ENCODE measurements around the gene EML1.
"Not testable (repeated sequence)": the region's sequence is repeated elsewhere in the genome, so short reads cannot be mapped to it uniquely, and the experiment has no call there.

Gene EML1

DNA sequence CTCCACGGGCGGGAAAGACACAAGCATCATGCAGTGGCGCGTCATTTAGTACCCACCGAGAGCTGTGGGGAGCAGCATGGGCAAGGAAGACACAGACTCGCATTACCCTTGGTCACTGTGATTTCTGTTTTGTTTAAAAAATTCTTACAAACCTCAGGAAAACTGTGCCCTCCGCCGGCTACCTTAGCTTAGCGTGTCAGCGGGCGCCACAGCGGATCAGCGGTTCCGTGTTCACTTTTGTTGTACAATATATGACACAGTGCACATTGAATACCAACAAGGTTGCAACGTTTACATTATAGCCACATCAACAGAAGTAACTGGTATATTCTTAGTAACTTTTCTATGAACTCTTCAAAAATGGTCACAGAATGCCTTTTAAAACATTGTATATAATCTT is 146.9 kb downstream of the EML1 start:
- DNase-seq = no peak

DNA sequence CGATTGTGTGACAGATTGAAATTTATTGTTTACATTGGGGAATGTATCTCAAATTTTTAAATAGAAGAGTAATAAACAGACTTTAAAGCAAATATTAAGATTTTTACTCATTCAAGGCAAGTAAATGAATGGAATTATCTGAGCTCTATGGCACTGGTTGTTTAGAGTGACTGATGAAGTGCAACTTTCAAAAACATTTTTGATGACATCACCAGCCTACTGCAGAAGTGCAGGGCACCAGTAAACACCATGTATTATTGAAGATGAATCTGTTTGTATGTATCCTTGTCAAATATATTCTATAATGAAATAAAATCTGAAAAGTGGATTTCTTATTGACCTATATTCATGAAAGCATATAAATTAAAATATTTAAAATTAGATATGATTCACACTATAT is 148.0 kb downstream of the EML1 start:
- no peak for DNase-seq

DNA sequence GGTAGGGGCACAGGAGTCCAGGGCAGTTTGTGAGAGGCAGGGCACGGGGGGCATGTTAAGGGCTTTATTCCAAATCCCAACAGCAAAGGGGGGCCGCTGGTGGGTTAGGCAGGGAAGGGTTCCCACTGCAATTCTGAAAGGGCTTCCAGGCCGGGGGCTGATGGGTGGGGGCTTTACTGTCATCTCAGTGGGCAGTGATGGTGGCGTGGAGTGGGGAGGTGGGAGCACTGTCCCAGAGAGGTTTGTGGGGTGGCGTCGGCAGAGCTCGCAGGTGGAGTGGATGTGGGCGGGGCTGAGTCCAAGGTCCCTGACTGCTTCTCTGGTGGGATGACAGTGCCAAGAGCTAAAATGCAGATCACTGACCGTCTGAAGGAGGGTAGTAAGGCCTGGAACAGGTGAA is 150.4 kb downstream of the EML1 start:
- no peak for DNase-seq

DNA sequence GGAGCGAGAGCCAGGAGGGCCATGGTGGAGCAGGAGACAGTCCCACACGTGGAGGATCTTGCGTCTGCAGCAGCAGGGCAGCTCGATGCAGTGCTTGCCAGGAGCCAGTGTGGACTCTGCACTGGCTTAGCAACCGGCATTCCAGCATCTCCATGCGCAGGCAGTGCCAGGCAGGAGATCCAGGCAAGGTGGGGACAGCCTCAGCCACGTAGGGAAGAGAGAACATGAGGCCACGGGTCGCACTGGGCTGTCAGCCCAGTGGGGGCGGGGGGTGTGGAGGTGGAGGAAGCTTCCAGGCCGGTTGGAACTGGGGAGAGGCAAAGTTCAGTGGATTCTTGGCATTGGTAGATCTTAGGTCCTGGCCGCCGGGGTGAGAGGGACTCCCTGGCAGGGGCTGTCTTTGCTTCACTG is 151.0 kb downstream of the EML1 start:
- DNase-seq = no peak

DNA sequence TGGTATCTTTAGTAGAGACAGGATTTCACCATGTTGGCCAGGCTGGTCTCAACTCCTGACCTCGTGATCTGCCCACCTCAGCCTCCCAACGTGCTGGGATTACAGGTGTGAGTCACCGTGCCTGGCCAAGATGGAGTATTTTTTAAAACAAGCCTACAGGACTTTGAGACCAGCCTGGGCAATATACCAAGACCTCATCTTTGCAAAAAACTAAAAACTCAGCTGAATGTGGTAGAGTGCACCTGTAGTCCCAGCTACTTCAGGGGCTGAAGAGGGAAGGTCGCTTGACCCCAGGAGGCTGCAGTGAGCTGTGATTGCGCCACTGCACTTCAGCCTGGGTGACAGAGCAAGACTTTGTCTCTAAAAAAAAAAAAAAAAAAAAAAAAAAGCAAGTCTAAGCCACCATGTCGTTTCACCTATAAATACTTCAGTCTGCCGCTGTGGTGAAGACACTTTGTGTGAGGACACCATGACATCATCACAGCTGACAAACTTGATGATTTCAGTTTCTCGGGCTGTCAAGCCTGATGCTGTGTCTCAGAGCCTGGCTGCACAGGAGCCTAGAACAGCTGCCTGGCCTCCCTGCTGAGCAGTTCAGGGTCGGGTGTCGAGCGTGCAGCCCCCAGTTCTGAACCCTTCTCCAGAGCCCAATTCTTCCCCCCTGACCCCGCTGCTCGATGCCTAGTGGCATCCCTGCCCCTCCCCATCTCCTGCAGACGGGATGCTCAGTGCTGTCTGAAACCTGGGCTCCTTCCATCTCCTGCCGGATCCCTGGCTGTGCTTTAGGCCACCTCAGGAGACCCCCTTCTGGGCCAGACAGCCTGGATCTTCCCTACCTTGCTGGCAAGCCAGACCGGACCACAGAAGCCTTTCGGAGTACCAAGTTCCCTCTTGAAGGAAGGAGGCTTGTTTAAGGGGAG is 152.8 kb downstream of the EML1 start:
- no peak for DNase-seq

DNA sequence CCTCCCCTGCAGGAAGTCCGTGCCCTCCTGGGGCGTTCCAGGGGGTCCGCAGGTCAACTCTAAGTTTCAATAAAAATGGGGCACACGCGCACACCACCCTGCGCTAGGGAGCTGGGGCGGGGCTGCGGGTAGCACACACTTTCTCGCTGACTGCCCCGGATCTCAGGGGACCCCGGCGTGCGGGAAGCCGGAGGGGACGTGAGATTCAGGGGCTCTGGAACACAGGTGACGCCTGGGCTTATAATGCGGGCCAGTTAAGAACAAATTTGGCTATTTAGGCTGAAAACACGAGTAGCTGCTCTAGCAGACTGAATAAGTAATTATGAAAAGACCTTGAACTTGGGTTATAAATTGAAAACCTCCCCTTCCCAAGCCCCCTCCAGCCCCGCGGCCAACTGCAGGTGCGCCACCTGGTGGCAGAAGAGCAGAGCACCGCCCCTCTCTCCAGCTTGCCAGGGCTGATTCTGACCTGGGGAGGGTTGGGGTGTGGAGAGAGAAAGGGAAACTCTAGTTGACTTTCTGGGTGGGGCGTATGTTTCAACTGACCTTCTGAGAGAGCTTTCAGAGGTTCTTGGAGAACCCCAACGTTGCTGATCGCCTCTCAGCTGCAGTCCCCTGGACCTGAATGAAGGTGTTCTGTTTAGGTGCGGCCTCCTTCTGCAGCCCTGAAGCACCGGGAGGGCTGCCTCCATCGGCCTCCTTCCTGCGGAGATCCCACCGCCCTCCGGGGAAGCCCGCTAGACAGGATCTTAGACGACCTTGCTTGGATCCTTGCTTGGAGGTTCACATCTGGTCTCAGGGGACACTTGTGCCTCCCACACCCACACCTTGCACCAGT is 153.7 kb downstream of the EML1 start:
- DNase-seq = peak; percentile 8 to 42 (median 27)

DNA sequence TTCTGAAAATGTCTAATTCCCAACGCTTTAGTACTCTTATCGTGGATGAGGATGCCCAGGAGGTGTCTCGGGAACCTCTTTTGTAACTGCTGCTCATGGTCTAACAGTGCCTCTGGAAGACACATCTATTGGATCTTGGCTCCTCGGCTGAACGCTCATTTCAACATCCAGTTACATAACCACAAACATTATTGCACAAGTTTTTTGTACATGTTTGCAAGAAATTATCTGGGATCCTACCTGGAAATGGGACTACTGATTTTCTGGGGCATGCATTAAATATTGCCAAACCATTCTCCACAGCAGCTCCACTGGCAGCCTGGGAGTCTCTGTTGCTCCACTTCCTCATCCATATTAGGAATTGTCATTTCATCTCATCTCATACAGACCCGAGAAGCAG is 154.5 kb downstream of the EML1 start:
- DNase-seq = no peak

DNA sequence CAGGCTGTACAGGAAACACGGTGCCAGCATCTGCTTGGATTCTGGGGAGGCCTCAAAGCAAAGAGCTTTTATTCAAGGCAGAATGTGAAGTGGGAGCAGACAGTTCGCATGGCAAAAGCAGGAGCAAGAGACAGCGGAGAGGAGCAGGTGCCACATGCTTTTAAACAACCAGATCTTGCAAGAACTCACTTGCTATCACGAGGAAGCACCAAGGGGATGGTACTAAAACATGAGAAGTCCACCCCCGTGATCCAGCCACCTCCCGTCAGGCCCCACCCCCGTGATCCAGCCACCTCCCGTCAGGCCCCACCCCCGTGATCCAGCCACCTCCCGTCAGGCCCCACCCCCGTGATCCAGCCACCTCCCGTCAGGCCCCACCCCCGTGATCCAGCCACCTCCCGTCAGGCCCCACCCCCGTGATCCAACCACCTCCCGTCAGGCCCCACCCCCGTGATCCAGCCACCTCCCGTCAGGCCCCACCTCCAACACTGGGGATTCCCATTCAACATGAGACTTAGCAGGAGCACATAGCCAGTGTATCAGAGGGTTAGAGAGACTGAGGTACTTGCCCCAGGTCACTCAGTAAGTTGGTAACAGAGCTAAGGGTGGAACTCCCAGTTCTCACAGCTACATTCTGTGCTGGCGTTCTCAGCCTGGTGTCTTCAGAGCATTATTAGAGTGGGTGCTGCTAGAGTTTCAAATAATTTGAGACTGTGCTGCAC is 156.0 kb downstream of the EML1 start:
- not testable (repeated sequence) for DNase-seq

DNA sequence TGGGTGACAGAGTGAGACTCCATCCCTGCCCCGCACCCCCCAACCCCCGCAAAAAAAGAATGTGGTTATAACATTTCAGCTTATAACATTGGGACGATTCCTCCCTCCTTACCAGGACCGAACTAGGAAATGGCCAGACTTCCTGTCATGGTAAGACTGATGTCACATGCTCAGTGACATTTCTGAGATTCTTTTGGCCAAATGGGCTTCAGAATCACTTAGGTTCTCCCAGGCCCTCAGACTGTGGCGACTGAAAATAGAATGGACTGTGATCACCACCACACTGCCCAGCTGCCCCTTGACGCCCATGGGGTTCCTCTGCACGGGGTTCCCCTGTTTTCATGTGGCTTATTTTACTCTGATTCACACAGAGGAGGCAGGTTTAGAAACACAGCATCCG is 157.0 kb downstream of the EML1 start:
- DNase-seq = no peak

DNA sequence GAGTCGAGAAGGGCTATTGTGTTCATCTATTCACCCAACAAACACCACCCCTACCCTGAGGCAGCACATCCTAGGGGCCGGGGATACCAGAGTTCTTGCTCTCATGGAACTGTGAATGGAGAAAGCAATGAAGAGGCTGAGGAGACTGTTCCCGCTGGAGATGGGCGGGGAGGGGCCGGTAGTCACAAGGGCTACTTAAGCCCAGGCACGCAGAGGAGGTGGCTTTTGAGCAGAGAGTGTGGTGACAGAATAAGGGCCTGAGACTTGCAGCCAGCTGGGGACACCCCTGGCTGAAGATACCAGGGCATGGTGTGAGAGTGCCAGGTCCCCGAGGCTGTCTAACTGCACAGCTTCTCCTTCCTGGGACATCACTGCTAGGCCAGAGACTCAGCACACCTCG is 157.9 kb downstream of the EML1 start:
- no peak for DNase-seq

DNA sequence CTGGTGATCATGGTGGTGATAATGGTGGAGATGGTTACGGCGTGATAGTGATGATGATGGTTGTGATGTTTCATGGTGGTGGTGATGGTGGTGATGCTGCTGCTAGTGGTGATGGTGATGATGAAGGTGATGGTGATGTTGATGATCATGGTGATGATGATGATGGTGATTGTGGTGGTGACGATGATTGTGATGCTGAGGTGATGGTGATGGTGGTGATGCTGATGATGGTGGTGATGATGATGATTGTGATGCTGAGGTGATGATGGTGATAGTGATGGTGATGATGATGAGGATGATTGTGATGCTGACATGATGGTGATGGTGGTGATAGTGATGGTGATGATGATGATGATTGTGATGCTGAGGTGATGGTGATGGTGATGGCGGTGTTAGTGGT is 158.8 kb downstream of the EML1 start:
- no peak for DNase-seq

DNA sequence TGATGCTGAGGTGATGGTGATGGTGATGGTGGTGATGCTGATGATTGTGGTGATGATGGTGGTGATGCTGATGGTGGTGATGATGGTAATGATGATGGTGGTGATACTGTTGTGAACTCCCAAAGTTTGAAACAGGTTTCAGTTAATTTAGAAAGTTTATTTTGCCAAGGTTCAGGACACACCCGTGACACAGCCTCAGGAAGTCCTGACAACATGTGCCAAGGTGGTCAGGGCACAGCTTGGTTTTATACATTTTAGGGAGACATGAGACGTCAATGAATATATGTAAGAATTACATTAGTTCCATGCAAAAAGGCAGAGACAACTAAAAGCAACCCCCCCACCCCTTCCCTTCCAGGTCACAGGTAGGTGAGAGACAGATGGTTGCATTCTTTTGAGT is 159.2 kb downstream of the EML1 start:
- DNase-seq = no peak

DNA sequence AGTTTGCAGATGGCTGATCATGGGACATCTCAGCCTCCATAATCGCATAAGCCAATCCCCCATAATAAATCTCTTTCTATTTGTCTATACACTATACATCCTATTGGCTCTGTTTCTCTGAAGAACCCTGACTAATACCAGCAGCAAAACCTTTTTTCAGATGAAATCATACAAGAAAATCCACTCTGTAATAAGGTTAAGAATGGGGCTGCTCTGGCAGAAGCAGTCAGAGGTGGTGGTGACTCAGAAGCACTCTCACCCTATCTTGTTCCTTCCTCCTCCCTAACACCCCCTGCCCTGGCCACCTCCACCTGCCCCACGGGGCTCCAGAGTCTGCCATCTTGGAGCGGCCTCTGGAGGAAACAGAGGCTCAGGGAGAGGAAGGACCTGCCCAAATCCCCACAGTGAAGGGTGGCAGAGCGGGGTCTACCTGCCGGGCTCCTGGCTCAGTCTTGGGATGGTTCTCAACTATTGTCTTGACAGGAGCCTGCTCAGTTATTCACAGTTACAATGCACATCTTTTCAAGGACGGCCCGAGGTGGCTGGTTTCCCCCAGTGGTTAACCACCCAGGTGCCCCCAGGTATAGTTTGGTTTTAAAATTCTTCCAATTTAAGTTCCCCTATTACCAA is 162.7 kb downstream of the EML1 start:
- no peak for DNase-seq

DNA sequence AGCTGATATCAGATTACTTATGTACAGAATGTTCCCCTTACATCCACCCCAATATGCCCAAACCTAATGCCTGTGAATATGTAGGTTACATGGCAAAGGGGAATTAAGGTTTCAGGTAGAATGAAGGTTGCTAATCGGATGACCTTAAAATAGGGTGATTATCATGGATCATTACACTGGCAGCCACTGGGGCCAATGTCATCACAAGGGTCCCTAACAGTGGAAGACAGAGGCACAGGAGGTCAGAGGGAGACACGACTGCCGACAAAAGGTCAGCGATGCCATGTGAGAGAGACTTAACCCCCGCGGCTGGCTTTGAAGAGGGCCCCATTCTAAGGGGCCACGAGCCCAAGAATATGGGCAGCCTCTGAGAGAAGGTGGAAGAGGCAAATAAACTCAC is 165.2 kb downstream of the EML1 start:
- DNase-seq = no peak

DNA sequence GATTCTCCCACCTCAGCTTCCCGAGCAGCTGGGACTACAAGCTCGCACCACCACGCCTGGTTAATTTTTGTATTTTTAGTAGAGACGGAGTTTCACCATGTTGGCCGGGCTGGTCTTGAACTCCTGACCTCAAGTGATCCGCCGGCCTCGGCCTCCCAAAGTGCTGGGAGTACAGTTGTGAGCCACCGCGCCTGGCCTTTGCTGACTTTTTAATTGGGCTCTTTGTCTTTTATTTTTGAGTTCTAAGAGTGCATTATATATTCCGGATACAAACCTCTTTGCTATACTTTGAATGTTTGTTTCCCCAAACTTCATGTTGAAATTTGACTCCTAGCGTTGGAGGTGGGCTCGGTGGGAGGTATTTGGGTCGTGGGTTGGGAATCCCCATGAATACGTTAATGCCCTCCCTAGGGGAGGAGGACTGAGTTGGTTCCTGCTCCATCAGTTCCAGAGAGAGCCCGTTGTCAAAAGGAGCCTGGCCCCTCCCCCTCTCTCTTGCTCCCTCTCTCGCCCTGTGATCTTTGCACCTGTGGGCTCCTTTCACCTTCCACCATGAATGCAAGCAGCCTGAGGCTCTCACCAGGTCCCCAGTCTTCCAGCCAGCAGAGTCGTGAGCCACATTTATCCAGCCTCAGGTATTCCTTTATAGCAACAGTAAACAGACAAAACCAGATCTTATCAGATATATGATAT is 168.8 kb downstream of the EML1 start:
- no peak for DNase-seq

DNA sequence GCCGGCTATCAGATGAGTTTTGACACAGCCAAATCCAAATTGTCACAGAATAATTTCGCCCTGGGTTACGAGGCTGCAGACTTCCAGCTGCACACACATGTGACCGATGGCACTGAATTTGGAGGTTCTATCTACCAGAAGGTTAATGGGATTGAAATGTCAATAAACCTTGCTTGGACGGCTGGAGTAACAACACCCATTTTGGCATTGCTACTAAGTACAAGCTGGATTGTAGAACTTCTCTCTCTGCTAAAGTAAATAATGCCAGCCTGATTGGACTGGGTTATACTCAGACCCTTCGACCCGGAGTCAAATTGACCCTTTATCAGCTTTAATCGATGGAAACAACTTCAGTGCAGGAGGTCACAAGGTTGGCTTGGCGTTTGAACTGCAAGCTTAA is 171.8 kb downstream of the EML1 start:
- DNase-seq = no peak

DNA sequence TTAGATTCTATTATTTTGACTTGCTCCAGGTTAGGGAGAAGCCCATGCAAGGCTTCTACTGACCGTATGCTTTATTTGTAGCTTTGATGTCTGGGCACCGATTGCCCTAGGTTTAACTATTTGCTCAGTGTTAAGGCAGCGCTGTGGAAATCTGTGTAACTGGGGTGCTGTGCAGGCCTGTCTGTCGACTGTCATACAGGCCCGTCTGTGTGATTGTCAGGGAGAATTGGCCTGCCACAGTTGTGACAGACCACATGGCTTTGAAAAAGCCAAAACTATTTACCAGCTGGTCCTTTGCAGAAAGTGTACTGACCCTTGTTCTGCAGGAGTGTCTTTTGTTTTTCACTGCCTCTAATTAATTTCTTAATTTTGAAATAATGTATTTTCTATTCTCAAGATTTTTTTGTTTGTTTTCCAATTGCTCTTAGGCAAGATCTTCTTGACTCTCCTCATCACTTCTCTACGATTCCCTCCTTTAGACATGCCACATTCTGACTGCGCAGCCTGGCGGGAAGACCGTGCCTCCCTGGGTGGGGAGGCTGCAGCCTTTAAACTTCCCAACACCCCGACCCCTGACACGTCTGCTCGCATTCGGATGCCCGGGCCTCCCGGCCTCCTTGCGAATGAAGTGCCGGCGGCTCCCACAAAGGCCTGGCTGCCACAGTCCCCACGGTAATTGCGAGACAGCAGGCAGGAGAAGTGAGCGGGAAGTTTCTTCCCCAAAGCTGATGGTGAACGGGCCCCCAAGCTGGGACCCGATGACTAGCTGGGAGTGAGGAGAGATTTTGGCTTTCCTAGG is 173.0 kb downstream of the EML1 start:
- no peak for DNase-seq

DNA sequence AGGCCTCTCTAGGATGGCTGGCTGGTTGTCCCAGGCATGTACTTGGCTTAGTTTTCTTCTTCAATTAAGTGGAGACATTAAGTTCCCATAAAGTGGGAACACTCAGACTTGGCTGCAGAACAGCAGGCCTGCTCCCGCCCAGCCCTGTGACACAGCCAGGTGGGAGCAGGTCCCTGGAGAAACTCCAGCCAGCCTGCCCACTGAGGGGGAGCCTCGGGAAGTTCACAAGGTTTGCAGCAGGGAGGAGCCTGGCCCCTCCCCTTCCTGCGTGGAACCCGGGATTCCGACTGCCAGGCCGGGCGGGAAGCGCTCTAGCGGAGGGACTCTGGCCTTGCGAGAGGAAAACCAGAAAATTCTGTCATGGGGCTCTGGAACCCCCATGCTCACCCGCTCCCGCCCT is 173.7 kb downstream of the EML1 start:
- DNase-seq = no peak

DNA sequence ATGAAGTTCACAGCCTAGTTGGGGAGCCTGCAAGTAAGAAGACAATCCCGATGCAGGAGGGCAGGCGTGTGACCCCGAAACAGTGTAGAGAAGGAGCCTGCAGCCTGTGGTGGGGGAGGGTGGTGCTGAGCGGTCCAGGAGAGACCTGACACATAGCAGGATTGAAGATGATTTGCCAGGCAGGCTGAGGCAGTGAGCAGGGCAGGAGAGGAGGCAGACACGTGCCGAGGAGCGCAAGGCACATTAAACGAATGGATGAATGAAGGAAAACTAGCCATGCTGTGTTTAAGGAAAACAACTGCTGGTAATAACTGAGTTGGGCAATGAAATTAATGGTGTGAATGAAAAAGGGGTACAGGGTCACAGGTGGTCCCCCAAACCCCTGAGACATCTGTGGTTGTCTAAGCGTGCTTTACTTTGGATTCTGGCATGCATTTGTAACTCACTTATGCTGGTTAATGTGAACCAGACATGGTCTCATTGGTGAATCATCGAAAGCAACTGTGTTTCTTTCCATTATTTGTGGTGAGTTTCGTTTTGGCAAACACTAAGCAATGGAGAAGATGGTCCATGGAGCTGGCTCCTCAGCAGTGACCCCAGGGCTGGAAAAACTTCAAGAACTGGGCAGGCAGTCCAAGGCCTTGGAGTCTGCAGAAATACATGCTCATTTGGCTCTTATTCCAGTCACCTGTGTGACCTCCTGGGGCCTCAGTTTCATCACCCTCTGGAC is 175.1 kb downstream of the EML1 start:
- no peak for DNase-seq

DNA sequence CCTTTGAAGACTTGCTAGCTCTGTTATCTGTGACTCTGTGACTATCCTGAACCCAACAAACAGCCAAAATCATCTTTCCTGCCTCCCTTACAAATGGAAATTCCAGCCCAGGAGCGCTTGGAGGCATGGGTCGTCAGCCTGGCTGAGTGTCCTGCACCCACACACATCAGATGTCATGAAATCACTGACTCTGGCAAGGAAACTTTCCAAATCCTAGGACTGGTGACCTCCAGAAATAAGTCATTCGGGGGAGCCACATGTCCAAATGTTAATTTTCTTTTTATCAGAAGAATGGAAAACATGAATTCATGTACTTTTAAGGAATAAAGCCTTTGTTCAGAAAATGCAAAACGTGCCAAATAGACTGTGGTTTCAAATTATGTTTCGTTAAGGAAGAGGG is 175.7 kb downstream of the EML1 start:
- DNase-seq = no peak

Measured in NCI-H1417 (cell line).